H9 (cell line): ENCODE results near the gene IFNL1. TPM values are rescaled to one million over a fixed set of nuclear protein-coding genes. Genes with fewer than 3 reads are reported as not detected.
A peak's percentile ranks its signal among the peaks of the same experiment; 100 is the strongest.

ENCODE experiments used
- DNase-seq: peaks from one replicate; pipeline ENCODE4 v3.0.0-alpha.2; 2017
- H2AFZ ChIP-seq: one replicate; pipeline ENCODE4 v1.6.1; 2013; ENCODE audit warnings: mild to moderate bottlenecking, low read length, control low read depth, moderate library complexity
- H2AK5ac ChIP-seq: 2 replicates; pipeline ENCODE4 v1.6.1; 2013; ENCODE audit warnings: low read length, control low read depth, mixed read lengths; ENCODE audit not compliant: insufficient read length
- H2BK120ac ChIP-seq: one replicate; pipeline ENCODE4 v1.6.1; 2013; ENCODE audit warnings: low read depth, mild to moderate bottlenecking, low read length, control low read depth, inconsistent platforms; ENCODE audit not compliant: poor library complexity, severe bottlenecking
- H2BK12ac ChIP-seq: 2 replicates; pipeline ENCODE4 v1.6.1; 2013; ENCODE audit warnings: low read length, control low read depth, mixed read lengths, low read depth; ENCODE audit not compliant: insufficient read length
- H2BK15ac ChIP-seq: 2 replicates; pipeline ENCODE4 v1.6.1; 2013; ENCODE audit warnings: low read depth, low read length, control low read depth
- H2BK20ac ChIP-seq: one replicate; pipeline ENCODE4 v1.6.1; 2013; ENCODE audit warnings: low read depth, mild to moderate bottlenecking, low read length, control low read depth, inconsistent platforms; ENCODE audit not compliant: poor library complexity, severe bottlenecking
- H2BK5ac ChIP-seq: 2 replicates; pipeline ENCODE4 v1.6.1; 2013; ENCODE audit warnings: low read length, control low read depth, mixed read lengths; ENCODE audit not compliant: insufficient read length
- H3K14ac ChIP-seq: 2 replicates; pipeline ENCODE4 v1.6.1; 2013; ENCODE audit warnings: low read length, control low read depth; ENCODE audit not compliant: insufficient read depth
- H3K18ac ChIP-seq: 2 replicates; pipeline ENCODE4 v1.6.1; 2013; ENCODE audit warnings: low read depth, mild to moderate bottlenecking, mixed read lengths, low read length, control low read depth; ENCODE audit not compliant: insufficient read length
- H3K23ac ChIP-seq: 2 replicates; pipeline ENCODE4 v1.6.1; 2013; ENCODE audit warnings: low read length, control low read depth, mixed read lengths, low read depth; ENCODE audit not compliant: insufficient read length
- H3K23me2 ChIP-seq: 2 replicates; pipeline ENCODE4 v1.6.1; 2013; ENCODE audit warnings: low read depth, mild to moderate bottlenecking, mixed read lengths, low read length, control low read depth; ENCODE audit not compliant: insufficient read length, poor library complexity, severe bottlenecking
- H3K27ac ChIP-seq: 2 replicates; pipeline ENCODE4 v1.5.1; 2013; ENCODE audit warnings: low read length, control low read depth, mixed read lengths, low read depth; ENCODE audit not compliant: insufficient read length
- H3K27me3 ChIP-seq: 2 replicates; pipeline ENCODE4 v1.6.1; 2013; ENCODE audit warnings: low read length, control low read depth, inconsistent platforms; ENCODE audit not compliant: insufficient read depth
- H3K4ac ChIP-seq: 2 replicates; pipeline ENCODE4 v1.6.1; 2013; ENCODE audit warnings: low read depth, mild to moderate bottlenecking, control low read depth, inconsistent platforms, low read length, moderate library complexity
- H3K4me1 ChIP-seq: 2 replicates; pipeline ENCODE4 v1.6.1; 2013; ENCODE audit warnings: low read length, control low read depth, inconsistent platforms; ENCODE audit not compliant: insufficient read depth
- H3K4me2 ChIP-seq: 2 replicates; pipeline ENCODE4 v1.6.1; 2013; ENCODE audit warnings: low read length, control low read depth, mixed read lengths; ENCODE audit not compliant: insufficient read length, insufficient read depth
- H3K56ac ChIP-seq: 2 replicates; pipeline ENCODE4 v1.6.1; 2013; ENCODE audit warnings: low read depth, mild to moderate bottlenecking, mixed read lengths, low read length, control low read depth; ENCODE audit not compliant: insufficient read length
- H3K79me1 ChIP-seq: 2 replicates; pipeline ENCODE4 v1.6.1; 2013; ENCODE audit warnings: low read depth, mild to moderate bottlenecking, moderate library complexity, low read length, control low read depth, inconsistent platforms; ENCODE audit not compliant: insufficient read depth, poor library complexity, severe bottlenecking
- H3K79me2 ChIP-seq: 2 replicates; pipeline ENCODE4 v1.6.1; 2013; ENCODE audit warnings: low read length, control low read depth, inconsistent platforms; ENCODE audit not compliant: insufficient read depth
- H3K9ac ChIP-seq: 2 replicates; pipeline ENCODE4 v1.6.1; 2013; ENCODE audit warnings: low read length, control low read depth, mixed read lengths; ENCODE audit not compliant: insufficient read length; ENCODE audit errors: extremely low read depth
- H3K9me3 ChIP-seq: one replicate; pipeline ENCODE4 v1.6.1; 2013; ENCODE audit warnings: low read depth, low read length, inconsistent platforms; ENCODE audit not compliant: control insufficient read depth
- H3T11ph ChIP-seq: one replicate; pipeline ENCODE4 v1.6.1; 2013; ENCODE audit warnings: mild to moderate bottlenecking, low read length, control low read depth, inconsistent platforms
- H4K20me1 ChIP-seq: one replicate; pipeline ENCODE4 v1.6.1; 2013; ENCODE audit not compliant: control insufficient read depth, insufficient read length, insufficient read depth
- H4K5ac ChIP-seq: 2 replicates; pipeline ENCODE4 v1.6.1; 2013; ENCODE audit warnings: low read depth, mild to moderate bottlenecking, mixed read lengths, low read length, control low read depth; ENCODE audit not compliant: insufficient read length
- H4K8ac ChIP-seq: replicated peaks from 2 replicates; pipeline ENCODE4 v1.6.1; 2013; ENCODE audit warnings: low read length, control low read depth, mixed read lengths, low read depth; ENCODE audit not compliant: insufficient read length
- H4K91ac ChIP-seq: 2 replicates; pipeline ENCODE4 v1.6.1; 2013; ENCODE audit warnings: low read depth, mild to moderate bottlenecking, moderate library complexity, mixed read lengths, low read length, control low read depth; ENCODE audit not compliant: insufficient read length
- H3K27ac Mint-ChIP-seq, 3 experiments: 2 replicates in 2 of 3; 3 replicates in 1 of 3; pipeline ENCODE4 v1.8.0; 2020 to 2021; ENCODE audit warnings: mixed read lengths in 3 of 3, mild to moderate bottlenecking in 1 of 3, moderate library complexity in 1 of 3
- H3K27me3 Mint-ChIP-seq: 2 replicates; pipeline ENCODE4 v1.8.0; 2021; ENCODE audit warnings: low read depth, mild to moderate bottlenecking, moderate library complexity, mixed read lengths
- H3K36me3 Mint-ChIP-seq, 3 experiments: 2 replicates in 2 of 3; 3 replicates in 1 of 3; pipeline ENCODE4 v1.8.0; 2020 to 2021; ENCODE audit warnings: low read depth in 3 of 3, mixed read lengths in 3 of 3; ENCODE audit not compliant: insufficient read depth in 1 of 3
- H3K4me1 Mint-ChIP-seq, 2 experiments: 2 replicates each; pipeline ENCODE4 v1.8.0; 2020; ENCODE audit warnings: mixed read lengths in 2 of 2
- H3K4me3 Mint-ChIP-seq, 2 experiments: 2 replicates in 1 of 2; 3 replicates in 1 of 2; pipeline ENCODE4 v1.8.0; 2020 to 2021; ENCODE audit warnings: mild to moderate bottlenecking in 2 of 2, mixed read lengths in 2 of 2, moderate library complexity in 1 of 2
- H3K9me3 Mint-ChIP-seq, 2 experiments: 2 replicates in 1 of 2; 3 replicates in 1 of 2; pipeline ENCODE4 v1.8.0; 2020; ENCODE audit warnings: mild to moderate bottlenecking in 2 of 2, mixed read lengths in 2 of 2, moderate library complexity in 1 of 2
- CTCF ChIP-seq: fragments of 200-600 bp; sonication (generic); conservative IDR thresholded peaks from 3 replicates; pipeline ENCODE4 v1.8.0; 2021; ENCODE audit warnings: antibody characterized with exemption, mild to moderate bottlenecking
- total RNA-seq: library from RNA; stranded (reverse); gene quantifications from 2 replicates; pipeline ENCODE4 v1.2.1, GENCODE V29; 2021

Gene IFNL1
- total RNA-seq, 1 experiment from 2014 or later = not detected

GRCh38 chr19:39304185-39304513, 7.9 kb downstream of the IFNL1 start:
- no peak overlapping the region for H3K4me2 ChIP-seq
- H3K18ac ChIP-seq = no peak overlapping the region
- no peaks in the 10 kb centered on the region for H3K79me2 ChIP-seq
- H3K27me3 ChIP-seq = no peaks in the 10 kb centered on the region; the same call in 1 of the 2 replicates
- Mint-ChIP-seq H3K36me3 (no peaks in the 10 kb centered on the region), H3K27me3 (peaks cover 60% of the 10 kb centered on the region), H3K9me3 (no peaks in the 10 kb centered on the region), H3K4me3 (peak overlapping the region in 1 of 2 experiments; percentile 33; a peak in 2 of 5 replicates), H3K27ac (no peak overlapping the region), H3K4me1 (peaks cover 18 to 43% of the 10 kb centered on the region in 2 experiments)
- no peak overlapping the region for H3K27ac ChIP-seq
- no peak overlapping the region for H2BK120ac ChIP-seq
- H3K9ac ChIP-seq = no peak overlapping the region
- TF ChIP-seq CTCF = no peak
- no peak overlapping the region for H3K14ac ChIP-seq
- H3K23me2 ChIP-seq = peaks cover 16% of the 10 kb centered on the region
- no peak overlapping the region for H4K5ac ChIP-seq
- no peak overlapping the region for H2BK12ac ChIP-seq
- H3K23ac ChIP-seq = no peak overlapping the region
- no peak overlapping the region for H2BK15ac ChIP-seq
- H3K9me3 ChIP-seq = no peaks in the 10 kb centered on the region
- DNase-seq = no peak
- no peak overlapping the region for H3K56ac ChIP-seq
- H3K4me1 ChIP-seq = no peaks in the 10 kb centered on the region
- no peaks in the 10 kb centered on the region for H3K79me1 ChIP-seq
- H2AFZ ChIP-seq = no peak overlapping the region
- no peak overlapping the region for H2BK5ac ChIP-seq
- no peak overlapping the region for H3K4ac ChIP-seq
- H3T11ph ChIP-seq = no peak overlapping the region
- no peak overlapping the region for H2BK20ac ChIP-seq
- H4K20me1 ChIP-seq = no peaks in the 10 kb centered on the region
- no peak overlapping the region for H2AK5ac ChIP-seq
- H4K8ac ChIP-seq = no peak overlapping the region
- no peak overlapping the region for H4K91ac ChIP-seq
